Omental fat pad (tissue), 4 donors: ENCODE measurements around the gene RPS6KA5. TPM values are rescaled to one million over a fixed set of nuclear protein-coding genes. Genes with fewer than 3 reads are reported as not detected.
"Not testable (repeated sequence)": the region's sequence is repeated elsewhere in the genome, so short reads cannot be mapped to it uniquely, and the experiment has no call there.

Experiments
- ATAC-seq: fragments of 150-250 bp; one replicate; pipeline ENCODE4 v1.9.1; 2016; ENCODE audit warnings: mild to moderate bottlenecking, moderate library complexity; ENCODE audit not compliant: low FRiP score
- DNase-seq: peaks from one replicate; pipeline ENCODE4 v3.0.0-alpha.2; 2019; ENCODE audit warnings: low spot score
- CTCF ChIP-seq, 3 donors: fragments of 450-650 bp; IDR thresholded peaks; one replicate each; pipeline ENCODE4 v1.5.1; 2016 to 2017; ENCODE audit warnings: antibody characterized with exemption in 3 of 3, mild to moderate bottlenecking in 3 of 3, moderate library complexity in 2 of 3
- total RNA-seq, 4 donors: library from RNA; depleted of rRNA; stranded (reverse); fragments of >200 nt; gene quantifications; one replicate each; pipeline ENCODE4 v1.1.0, GENCODE V29; 2016

RPS6KA5 gene
- total RNA-seq, 4 donors from 2014 or later = 1.8 to 4.9 (median 3.2) TPM

GRCh38 chr14:90990141-90990540 lies 70.3 kb downstream of the RPS6KA5 start:
- TF ChIP-seq CTCF (IDR thresholded peaks at IDR 0.05) = no peak
- ATAC-seq (no peak), DNase-seq (no peak)

- DNase-seq = no peak
- ATAC-seq = no peak
- no peak for TF ChIP-seq CTCF (IDR thresholded peaks at IDR 0.05)
These were observed 73.3 kb downstream of the RPS6KA5 start for GRCh38 chr14:90987140-90987539.

- ATAC-seq = no peak
- TF ChIP-seq CTCF (IDR thresholded peaks at IDR 0.05) = no peak
- no peak for DNase-seq
These were observed 73.9 kb downstream of the RPS6KA5 start for GRCh38 chr14:90986510-90986909.

GRCh38 chr14:90985601-90986242 lies 74.7 kb downstream of the RPS6KA5 start:
- no peak for TF ChIP-seq CTCF (IDR thresholded peaks at IDR 0.05)
- ATAC-seq = no peak
- DNase-seq = no peak

- DNase-seq = no peak
- ATAC-seq = no peak
- TF ChIP-seq CTCF (IDR thresholded peaks at IDR 0.05) = no peak
These were observed 76.9 kb downstream of the RPS6KA5 start for GRCh38 chr14:90983560-90983959.

- DNase-seq = no peak
- no peak for ATAC-seq
- no peak for TF ChIP-seq CTCF (IDR thresholded peaks at IDR 0.05)
These were observed 78.8 kb downstream of the RPS6KA5 start for GRCh38 chr14:90981636-90982035.

GRCh38 chr14:90980636-90981035 lies 79.8 kb downstream of the RPS6KA5 start:
- not testable (repeated sequence) for ATAC-seq, DNase-seq
